Measurements from ENCODE around the gene MEIKIN.

DNA sequence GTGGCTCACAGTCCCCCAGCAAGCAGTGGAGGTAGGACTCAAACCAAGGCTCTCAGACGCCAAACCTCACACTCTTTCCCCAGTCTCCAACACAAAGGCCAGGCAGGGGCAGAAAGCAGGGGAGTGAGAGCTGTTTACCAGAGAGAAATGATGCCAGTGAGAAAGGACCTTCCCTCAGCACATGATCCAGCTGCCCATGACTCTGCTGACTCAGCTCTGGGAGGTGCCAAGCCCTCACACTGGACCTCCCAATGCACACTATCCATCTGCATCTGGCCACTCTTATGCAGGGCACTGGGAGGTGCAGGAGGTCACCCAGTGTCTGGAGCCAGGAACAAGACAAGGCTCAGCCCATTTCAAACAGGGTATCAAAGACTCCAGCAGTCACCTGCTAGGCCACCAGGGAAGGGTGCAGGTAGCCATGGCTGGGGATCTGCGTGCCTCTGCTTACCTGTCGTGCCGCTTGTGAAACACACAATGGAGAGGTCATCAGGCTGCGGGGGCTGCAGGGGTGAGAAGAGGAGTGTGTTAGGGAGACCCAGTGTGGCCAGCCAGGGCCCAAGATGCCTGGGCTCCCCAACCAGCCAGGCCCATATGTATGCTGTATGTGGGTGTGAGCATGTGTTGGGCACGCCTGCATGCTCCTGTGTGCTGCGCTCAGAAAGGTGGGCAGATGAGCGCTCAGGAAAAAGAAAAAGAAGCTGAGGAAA is 39.6 kb upstream of the MEIKIN start:
- TF ChIP-seq, protein P1, sequence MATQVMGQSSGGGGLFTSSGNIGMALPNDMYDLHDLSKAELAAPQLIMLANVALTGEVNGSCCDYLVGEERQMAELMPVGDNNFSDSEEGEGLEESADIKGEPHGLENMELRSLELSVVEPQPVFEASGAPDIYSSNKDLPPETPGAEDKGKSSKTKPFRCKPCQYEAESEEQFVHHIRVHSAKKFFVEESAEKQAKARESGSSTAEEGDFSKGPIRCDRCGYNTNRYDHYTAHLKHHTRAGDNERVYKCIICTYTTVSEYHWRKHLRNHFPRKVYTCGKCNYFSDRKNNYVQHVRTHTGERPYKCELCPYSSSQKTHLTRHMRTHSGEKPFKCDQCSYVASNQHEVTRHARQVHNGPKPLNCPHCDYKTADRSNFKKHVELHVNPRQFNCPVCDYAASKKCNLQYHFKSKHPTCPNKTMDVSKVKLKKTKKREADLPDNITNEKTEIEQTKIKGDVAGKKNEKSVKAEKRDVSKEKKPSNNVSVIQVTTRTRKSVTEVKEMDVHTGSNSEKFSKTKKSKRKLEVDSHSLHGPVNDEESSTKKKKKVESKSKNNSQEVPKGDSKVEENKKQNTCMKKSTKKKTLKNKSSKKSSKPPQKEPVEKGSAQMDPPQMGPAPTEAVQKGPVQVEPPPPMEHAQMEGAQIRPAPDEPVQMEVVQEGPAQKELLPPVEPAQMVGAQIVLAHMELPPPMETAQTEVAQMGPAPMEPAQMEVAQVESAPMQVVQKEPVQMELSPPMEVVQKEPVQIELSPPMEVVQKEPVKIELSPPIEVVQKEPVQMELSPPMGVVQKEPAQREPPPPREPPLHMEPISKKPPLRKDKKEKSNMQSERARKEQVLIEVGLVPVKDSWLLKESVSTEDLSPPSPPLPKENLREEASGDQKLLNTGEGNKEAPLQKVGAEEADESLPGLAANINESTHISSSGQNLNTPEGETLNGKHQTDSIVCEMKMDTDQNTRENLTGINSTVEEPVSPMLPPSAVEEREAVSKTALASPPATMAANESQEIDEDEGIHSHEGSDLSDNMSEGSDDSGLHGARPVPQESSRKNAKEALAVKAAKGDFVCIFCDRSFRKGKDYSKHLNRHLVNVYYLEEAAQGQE (IDR thresholded peaks at IDR 0.05; ENCODE audit: low read depth), result no peak
- TF ChIP-seq, protein P2, sequence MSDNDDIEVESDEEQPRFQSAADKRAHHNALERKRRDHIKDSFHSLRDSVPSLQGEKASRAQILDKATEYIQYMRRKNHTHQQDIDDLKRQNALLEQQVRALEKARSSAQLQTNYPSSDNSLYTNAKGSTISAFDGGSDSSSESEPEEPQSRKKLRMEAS (IDR thresholded peaks at IDR 0.05), result no peak
- no peak for TF ChIP-seq EGR1 (IDR thresholded peaks at IDR 0.05)
- TF ChIP-seq, protein P3, sequence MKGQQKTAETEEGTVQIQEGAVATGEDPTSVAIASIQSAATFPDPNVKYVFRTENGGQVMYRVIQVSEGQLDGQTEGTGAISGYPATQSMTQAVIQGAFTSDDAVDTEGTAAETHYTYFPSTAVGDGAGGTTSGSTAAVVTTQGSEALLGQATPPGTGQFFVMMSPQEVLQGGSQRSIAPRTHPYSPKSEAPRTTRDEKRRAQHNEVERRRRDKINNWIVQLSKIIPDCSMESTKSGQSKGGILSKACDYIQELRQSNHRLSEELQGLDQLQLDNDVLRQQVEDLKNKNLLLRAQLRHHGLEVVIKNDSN (IDR thresholded peaks at IDR 0.05), result no peak

Data from Ishikawa (cell line).